ENCODE results near the gene GOLM1. TPM values are rescaled to one million over a fixed set of nuclear protein-coding genes. Genes with fewer than 3 reads are reported as not detected.

The GOLM1 gene
- total RNA-seq, 1 experiment from 2014 or later = 71.6 TPM

DNA sequence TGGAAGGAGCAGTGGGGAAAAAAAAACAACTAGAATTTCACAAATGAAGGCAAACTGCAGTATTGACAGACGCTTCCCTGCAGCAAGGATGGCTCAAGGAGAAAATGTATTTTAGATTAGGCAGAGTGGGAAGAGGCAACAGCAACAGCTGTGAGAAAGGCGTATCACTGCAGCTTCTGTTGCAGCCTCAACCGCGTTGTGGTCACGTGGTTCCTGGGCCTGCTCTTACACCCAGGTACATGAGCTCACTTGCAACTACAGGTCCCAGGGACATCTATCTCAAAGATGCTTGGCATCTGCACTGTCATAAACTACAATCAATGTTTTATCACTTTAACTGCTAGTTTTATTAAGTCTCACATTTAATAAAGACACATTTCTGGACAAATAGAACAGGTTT lies 36.0 kb upstream of the GOLM1 start:
- no peak overlapping the region for H2BK120ac ChIP-seq (ENCODE audit: low read depth, low read length, poor library complexity, severe bottlenecking)
- DNase-seq = no peak
- no peaks in the 10 kb centered on the region for H3K23me2 ChIP-seq (ENCODE audit: insufficient read length, low read depth, low read length, poor library complexity, severe bottlenecking)
- H2BK20ac ChIP-seq (ENCODE audit: low read depth, low read length, poor library complexity, severe bottlenecking) = no peak overlapping the region
- H4K5ac ChIP-seq (ENCODE audit: insufficient read length, low read depth, low read length) = no peak overlapping the region
- no peak overlapping the region for H2AK5ac ChIP-seq (ENCODE audit: insufficient read length, low read length)
- no peak overlapping the region for H3K9ac ChIP-seq (ENCODE audit: extremely low read depth, insufficient read length, low read length)
- no peaks in the 10 kb centered on the region for H4K20me1 ChIP-seq (ENCODE audit: control insufficient read depth, insufficient read depth, insufficient read length)
- no peak overlapping the region for H3K14ac ChIP-seq (ENCODE audit: insufficient read depth, low read length)
- H3K27ac Mint-ChIP-seq = peak overlapping the region in 2 of 3 experiments; percentile 87 to 90; a peak in 2 of 7 replicates
- no peaks in the 10 kb centered on the region for H3K79me2 ChIP-seq (ENCODE audit: insufficient read depth, low read length)
- H4K8ac ChIP-seq (replicated peaks; ENCODE audit: insufficient read length, low read depth, low read length) = no peak overlapping the region
- no peaks in the 10 kb centered on the region for H3K79me1 ChIP-seq (ENCODE audit: insufficient read depth, low read depth, low read length, poor library complexity, severe bottlenecking)
- H3K4me2 ChIP-seq (ENCODE audit: insufficient read depth, insufficient read length, low read length) = no peak overlapping the region
- no peak overlapping the region for H3K18ac ChIP-seq (ENCODE audit: insufficient read length, low read depth, low read length)
- peaks cover 3% of the 10 kb centered on the region; the same call in 1 of the 2 replicates for H3K4me1 ChIP-seq (ENCODE audit: insufficient read depth, low read length)
- no peak overlapping the region for H2AFZ ChIP-seq (ENCODE audit: low read length)
- H3K4me3 Mint-ChIP-seq = no peak overlapping the region
- H3K4me1 Mint-ChIP-seq = peaks cover 33 to 34% of the 10 kb centered on the region in 2 experiments
- H3K56ac ChIP-seq (ENCODE audit: insufficient read length, low read depth, low read length) = no peak overlapping the region
- H3K9me3 Mint-ChIP-seq = no peaks in the 10 kb centered on the region
- no peaks in the 10 kb centered on the region for H3K9me3 ChIP-seq (ENCODE audit: control insufficient read depth, low read depth, low read length)
- H3K27ac ChIP-seq (ENCODE audit: insufficient read length, low read depth, low read length) = no peak overlapping the region
- no peak overlapping the region for H2BK12ac ChIP-seq (ENCODE audit: insufficient read length, low read depth, low read length)
- no peaks in the 10 kb centered on the region for H3K27me3 ChIP-seq (ENCODE audit: insufficient read depth, low read length)
- H2BK15ac ChIP-seq (ENCODE audit: low read depth, low read length) = no peak overlapping the region
- no peaks in the 10 kb centered on the region; the same call in 1 of the 2 replicates for H3K27me3 Mint-ChIP-seq (ENCODE audit: low read depth)
- no peak overlapping the region for H3K4ac ChIP-seq (ENCODE audit: low read depth, low read length)
- H3K23ac ChIP-seq (ENCODE audit: insufficient read length, low read depth, low read length) = no peak overlapping the region
- H3T11ph ChIP-seq (ENCODE audit: low read length) = no peak overlapping the region
- no CpG with 5 or more reads among the region's 5 CpGs for WGBS (ENCODE audit: extremely low coverage, insufficient read length, low lambda C conversion rate)
- H3K36me3 Mint-ChIP-seq (ENCODE audit: insufficient read depth in 1 of 3, low read depth in 3 of 3) = no peaks in the 10 kb centered on the region; a peak in 1 of 7 replicates
- H2BK5ac ChIP-seq (ENCODE audit: insufficient read length, low read length) = no peak overlapping the region
- no peak overlapping the region for H4K91ac ChIP-seq (ENCODE audit: insufficient read length, low read depth, low read length)
- TF ChIP-seq CTCF (conservative IDR thresholded peaks at IDR 0.05) = no peak

Data from H9 (cell line).